ENCODE data around the gene CDKN1C.

CDKN1C gene

GRCh38 chr11:2922655-2923054 is 37.1 kb upstream of the CDKN1C start:
- Histone ChIP-seq H3K27me3 (ENCODE audit: control insufficient read depth, insufficient read depth, low read length, poor library complexity, severe bottlenecking) (peaks cover 15% of the 10 kb centered on the region), H3K4me1 (ENCODE audit: control insufficient read depth, insufficient read depth, low read length) (peaks cover 6% of the 10 kb centered on the region), H3K27ac (ENCODE audit: insufficient read depth, low read depth, low read length, poor library complexity, severe bottlenecking) (no peak overlapping the region), H3K9me3 (ENCODE audit: control insufficient read depth, low read length) (no peaks in the 10 kb centered on the region), H3K36me3 (ENCODE audit: control insufficient read depth, insufficient read depth, low read length) (no peaks in the 10 kb centered on the region), H3K4me3 (ENCODE audit: insufficient read depth, low read depth, low read length) (no peak overlapping the region)
- WGBS, 2 experiments, result 84% methylated on average over 3 of the region's 3 CpGs

GRCh38 chr11:2921742-2922493 is 36.3 kb upstream of the CDKN1C start:
- Histone ChIP-seq H3K27ac (ENCODE audit: insufficient read depth, low read depth, low read length, poor library complexity, severe bottlenecking) (no peak overlapping the region), H3K36me3 (ENCODE audit: control insufficient read depth, insufficient read depth, low read length) (no peaks in the 10 kb centered on the region), H3K4me3 (ENCODE audit: insufficient read depth, low read depth, low read length) (no peak overlapping the region), H3K9me3 (ENCODE audit: control insufficient read depth, low read length) (no peaks in the 10 kb centered on the region), H3K27me3 (ENCODE audit: control insufficient read depth, insufficient read depth, low read length, poor library complexity, severe bottlenecking) (peaks cover 8% of the 10 kb centered on the region), H3K4me1 (ENCODE audit: control insufficient read depth, insufficient read depth, low read length) (no peaks in the 10 kb centered on the region)
- WGBS, 2 experiments, result 91 to 92% methylated on average over 28 to 29 of the region's 29 CpGs

- Histone ChIP-seq H3K9me3 (ENCODE audit: control insufficient read depth, low read length) (no peaks in the 10 kb centered on the region), H3K4me1 (ENCODE audit: control insufficient read depth, insufficient read depth, low read length) (no peaks in the 10 kb centered on the region), H3K4me3 (ENCODE audit: insufficient read depth, low read depth, low read length) (no peak overlapping the region), H3K27me3 (ENCODE audit: control insufficient read depth, insufficient read depth, low read length, poor library complexity, severe bottlenecking) (peaks cover 1% of the 10 kb centered on the region), H3K36me3 (ENCODE audit: control insufficient read depth, insufficient read depth, low read length) (no peaks in the 10 kb centered on the region), H3K27ac (ENCODE audit: insufficient read depth, low read depth, low read length, poor library complexity, severe bottlenecking) (no peak overlapping the region)
- WGBS, 2 experiments, result 88 to 93% methylated on average over 9 to 13 of the region's 16 CpGs
Measured at GRCh38 chr11:2921261-2921660, 35.7 kb upstream of the CDKN1C start.

GRCh38 chr11:2920343-2920742 is 34.8 kb upstream of the CDKN1C start:
- Histone ChIP-seq H3K27ac (ENCODE audit: insufficient read depth, low read depth, low read length, poor library complexity, severe bottlenecking) (no peak overlapping the region), H3K36me3 (ENCODE audit: control insufficient read depth, insufficient read depth, low read length) (no peaks in the 10 kb centered on the region), H3K4me1 (ENCODE audit: control insufficient read depth, insufficient read depth, low read length) (no peaks in the 10 kb centered on the region), H3K9me3 (ENCODE audit: control insufficient read depth, low read length) (no peaks in the 10 kb centered on the region), H3K27me3 (ENCODE audit: control insufficient read depth, insufficient read depth, low read length, poor library complexity, severe bottlenecking) (no peaks in the 10 kb centered on the region), H3K4me3 (ENCODE audit: insufficient read depth, low read depth, low read length) (no peak overlapping the region)
- 94 to 95% methylated on average over 12 of the region's 12 CpGs for WGBS, 2 experiments

- Histone ChIP-seq H3K27me3 (ENCODE audit: control insufficient read depth, insufficient read depth, low read length, poor library complexity, severe bottlenecking) (no peaks in the 10 kb centered on the region), H3K27ac (ENCODE audit: insufficient read depth, low read depth, low read length, poor library complexity, severe bottlenecking) (no peak overlapping the region), H3K4me3 (ENCODE audit: insufficient read depth, low read depth, low read length) (no peak overlapping the region), H3K36me3 (ENCODE audit: control insufficient read depth, insufficient read depth, low read length) (no peaks in the 10 kb centered on the region), H3K9me3 (ENCODE audit: control insufficient read depth, low read length) (no peaks in the 10 kb centered on the region), H3K4me1 (ENCODE audit: control insufficient read depth, insufficient read depth, low read length) (no peaks in the 10 kb centered on the region)
- 91 to 94% methylated on average over 13 of the region's 13 CpGs for WGBS, 2 experiments
Measured at GRCh38 chr11:2919837-2920236, 34.3 kb upstream of the CDKN1C start.

- Histone ChIP-seq H3K4me3 (ENCODE audit: insufficient read depth, low read depth, low read length) (no peak overlapping the region), H3K27ac (ENCODE audit: insufficient read depth, low read depth, low read length, poor library complexity, severe bottlenecking) (no peak overlapping the region), H3K36me3 (ENCODE audit: control insufficient read depth, insufficient read depth, low read length) (no peaks in the 10 kb centered on the region), H3K4me1 (ENCODE audit: control insufficient read depth, insufficient read depth, low read length) (no peaks in the 10 kb centered on the region), H3K27me3 (ENCODE audit: control insufficient read depth, insufficient read depth, low read length, poor library complexity, severe bottlenecking) (no peaks in the 10 kb centered on the region), H3K9me3 (ENCODE audit: control insufficient read depth, low read length) (no peaks in the 10 kb centered on the region)
- whole genome bisulfite sequencing, 2 experiments, result 93 to 95% methylated on average over 9 of the region's 9 CpGs
Measured at GRCh38 chr11:2919188-2919587, 33.6 kb upstream of the CDKN1C start.

GRCh38 chr11:2917842-2918490 is 32.4 kb upstream of the CDKN1C start:
- 91% methylated on average over 25 of the region's 25 CpGs for WGBS, 2 experiments
- Histone ChIP-seq H3K9me3 (ENCODE audit: control insufficient read depth, low read length) (no peaks in the 10 kb centered on the region), H3K4me1 (ENCODE audit: control insufficient read depth, insufficient read depth, low read length) (no peaks in the 10 kb centered on the region), H3K27me3 (ENCODE audit: control insufficient read depth, insufficient read depth, low read length, poor library complexity, severe bottlenecking) (no peaks in the 10 kb centered on the region), H3K4me3 (ENCODE audit: insufficient read depth, low read depth, low read length) (no peak overlapping the region), H3K27ac (ENCODE audit: insufficient read depth, low read depth, low read length, poor library complexity, severe bottlenecking) (no peak overlapping the region), H3K36me3 (ENCODE audit: control insufficient read depth, insufficient read depth, low read length) (no peaks in the 10 kb centered on the region)

GRCh38 chr11:2916892-2917645 is 31.5 kb upstream of the CDKN1C start:
- Histone ChIP-seq H3K36me3 (ENCODE audit: control insufficient read depth, insufficient read depth, low read length) (no peaks in the 10 kb centered on the region), H3K27me3 (ENCODE audit: control insufficient read depth, insufficient read depth, low read length, poor library complexity, severe bottlenecking) (no peaks in the 10 kb centered on the region), H3K4me1 (ENCODE audit: control insufficient read depth, insufficient read depth, low read length) (peaks cover 5% of the 10 kb centered on the region), H3K9me3 (ENCODE audit: control insufficient read depth, low read length) (no peaks in the 10 kb centered on the region), H3K27ac (ENCODE audit: insufficient read depth, low read depth, low read length, poor library complexity, severe bottlenecking) (no peak overlapping the region), H3K4me3 (ENCODE audit: insufficient read depth, low read depth, low read length) (no peak overlapping the region)
- 93% methylated on average over 16 of the region's 16 CpGs for WGBS, 2 experiments

- WGBS, 2 experiments, result 89 to 90% methylated on average over 20 of the region's 20 CpGs
- H3K27ac ChIP-seq (ENCODE audit: insufficient read depth, low read depth, low read length, poor library complexity, severe bottlenecking), result no peak overlapping the region
- H3K27me3 ChIP-seq (ENCODE audit: control insufficient read depth, insufficient read depth, low read length, poor library complexity, severe bottlenecking), result no peaks in the 10 kb centered on the region
- H3K9me3 ChIP-seq (ENCODE audit: control insufficient read depth, low read length), result no peaks in the 10 kb centered on the region
- H3K36me3 ChIP-seq (ENCODE audit: control insufficient read depth, insufficient read depth, low read length), result no peaks in the 10 kb centered on the region
- H3K4me3 ChIP-seq (ENCODE audit: insufficient read depth, low read depth, low read length), result no peak overlapping the region
- peaks cover 5% of the 10 kb centered on the region for H3K4me1 ChIP-seq (ENCODE audit: control insufficient read depth, insufficient read depth, low read length)
Measured at GRCh38 chr11:2916114-2916891, 30.7 kb upstream of the CDKN1C start.

All from ectodermal cell (in vitro differentiated cells).